ENCODE measurements around the gene EFCAB13.

Gene EFCAB13

DNA sequence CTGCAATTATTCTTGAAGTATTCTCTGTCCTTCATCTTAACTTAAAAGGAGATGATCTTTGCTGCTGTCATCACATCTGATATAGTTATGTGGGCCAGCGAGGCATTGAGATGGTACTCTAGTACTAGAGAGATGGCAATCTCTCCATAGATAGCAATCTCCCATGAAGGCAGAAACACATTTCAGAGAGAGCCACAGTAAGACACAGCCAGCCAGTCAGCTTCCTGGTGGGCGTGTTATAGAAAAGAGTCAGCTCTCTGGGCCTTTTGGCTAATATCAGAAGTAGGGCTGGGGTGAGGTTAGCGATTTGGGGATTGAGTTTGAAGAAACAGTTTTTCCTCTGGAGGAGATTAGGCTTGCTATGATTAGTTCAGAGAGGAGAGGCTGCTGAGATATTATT is 22.6 kb upstream of the EFCAB13 start:
- H3K36me3 ChIP-seq = no peaks in the 10 kb centered on the region
- no peak overlapping the region for H3K27ac ChIP-seq
- H3K4me1 ChIP-seq = peaks cover 7% of the 10 kb centered on the region
- H3K4me3 ChIP-seq = no peak overlapping the region
- no peak for TF ChIP-seq Cebpa-rat (IDR thresholded peaks at IDR 0.05)
- H4K20me1 ChIP-seq = no peaks in the 10 kb centered on the region
- no peaks in the 10 kb centered on the region for H3K27me3 ChIP-seq
- H3K9ac ChIP-seq = no peak overlapping the region
- no peak overlapping the region for H3K4me2 ChIP-seq
- peaks cover 23% of the 10 kb centered on the region for H3K9me3 ChIP-seq

DNA sequence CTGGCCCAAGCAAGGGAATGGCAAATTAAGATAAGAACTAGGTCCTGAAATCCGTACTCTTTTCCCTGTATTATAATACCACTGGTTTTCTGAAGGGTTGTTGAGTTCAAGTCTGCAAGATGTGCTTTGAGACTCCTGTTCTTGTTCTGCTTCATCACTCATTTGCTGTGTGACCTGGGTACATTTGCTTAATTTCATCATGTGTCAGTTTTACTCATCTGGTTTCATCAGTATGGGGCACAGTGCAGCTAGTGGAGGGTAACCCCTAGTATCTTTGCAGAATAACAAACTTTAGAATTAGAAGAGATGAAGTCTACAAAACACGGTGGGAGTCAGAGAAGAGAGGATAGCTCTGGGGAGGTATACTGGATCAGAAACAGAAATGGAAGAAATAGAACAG is 21.9 kb upstream of the EFCAB13 start:
- Histone ChIP-seq H3K4me3 (no peak overlapping the region), H3K9me3 (peaks cover 23% of the 10 kb centered on the region), H3K4me2 (no peak overlapping the region), H3K9ac (no peak overlapping the region), H4K20me1 (no peaks in the 10 kb centered on the region), H3K27me3 (no peaks in the 10 kb centered on the region), H3K27ac (no peak overlapping the region), H3K4me1 (peaks cover 7% of the 10 kb centered on the region), H3K36me3 (no peaks in the 10 kb centered on the region)
- no peak for TF ChIP-seq Cebpa-rat (IDR thresholded peaks at IDR 0.05)

DNA sequence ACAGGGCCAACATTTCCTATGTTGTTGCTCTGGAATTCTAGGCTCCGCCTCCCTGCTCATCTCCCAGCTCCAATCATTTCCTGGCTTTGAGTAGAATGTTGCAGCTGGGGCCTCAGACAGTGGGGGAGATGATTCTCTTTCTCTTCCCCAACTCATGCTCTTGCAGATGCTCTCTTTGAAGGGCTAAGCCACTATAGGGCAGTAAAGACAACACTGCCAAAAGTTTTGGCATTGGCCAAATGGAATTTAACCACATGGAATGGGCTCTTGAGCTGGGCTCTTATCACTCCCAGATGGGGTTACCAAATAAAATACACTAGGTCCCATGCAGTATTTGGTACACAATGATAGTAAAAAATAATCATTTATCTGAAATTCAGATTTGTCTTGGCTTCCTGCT is 19.6 kb upstream of the EFCAB13 start:
- H3K36me3 ChIP-seq = no peaks in the 10 kb centered on the region
- H3K27ac ChIP-seq = no peak overlapping the region
- no peak overlapping the region for H3K4me2 ChIP-seq
- no peak overlapping the region for H3K9ac ChIP-seq
- peaks cover 7% of the 10 kb centered on the region for H3K4me1 ChIP-seq
- TF ChIP-seq Cebpa-rat (IDR thresholded peaks at IDR 0.05) = no peak
- no peak overlapping the region for H3K4me3 ChIP-seq
- no peaks in the 10 kb centered on the region for H3K27me3 ChIP-seq
- H4K20me1 ChIP-seq = no peaks in the 10 kb centered on the region
- H3K9me3 ChIP-seq = peaks cover 23% of the 10 kb centered on the region

DNA sequence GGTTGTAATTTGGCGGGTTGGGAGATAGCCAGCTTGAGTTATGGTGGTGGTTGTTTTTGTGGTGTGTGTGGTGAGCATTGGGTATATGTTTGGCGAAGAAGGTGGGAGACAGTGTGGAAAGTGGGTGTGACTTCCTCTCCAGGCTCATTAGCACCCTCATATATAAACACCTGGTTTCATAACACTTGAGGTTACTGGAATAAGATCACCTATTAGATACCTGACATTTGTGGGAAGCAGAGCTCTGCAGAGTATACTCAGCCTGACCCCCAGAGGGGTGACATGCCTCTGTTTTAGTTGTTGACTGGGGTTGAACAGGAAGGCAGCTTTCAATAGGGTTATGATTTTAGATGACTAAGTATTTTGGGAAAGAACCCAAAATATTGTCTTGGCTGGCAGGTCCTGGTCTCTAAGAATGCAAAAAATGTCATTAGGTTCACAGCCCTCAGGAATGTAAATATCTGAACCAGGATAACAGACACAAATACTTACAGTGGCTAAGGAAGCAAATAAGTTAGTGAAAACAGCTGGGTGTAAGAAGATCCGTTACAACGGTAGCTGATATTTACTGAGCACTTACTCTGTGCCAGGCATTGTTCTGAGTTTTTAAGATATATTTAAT is 18.3 kb upstream of the EFCAB13 start:
- H3K27ac ChIP-seq = no peak overlapping the region
- H3K4me3 ChIP-seq = no peak overlapping the region
- TF ChIP-seq Cebpa-rat (IDR thresholded peaks at IDR 0.05) = no peak
- peaks cover 7% of the 10 kb centered on the region for H3K4me1 ChIP-seq
- peaks cover 23% of the 10 kb centered on the region for H3K9me3 ChIP-seq
- no peaks in the 10 kb centered on the region for H3K36me3 ChIP-seq
- H4K20me1 ChIP-seq = no peaks in the 10 kb centered on the region
- H3K9ac ChIP-seq = no peak overlapping the region
- 0 out of 2 replicates have a peak overlapping the region, but pooled peaks have one; percentile 1 for H3K4me2 ChIP-seq
- H3K27me3 ChIP-seq = no peaks in the 10 kb centered on the region

DNA sequence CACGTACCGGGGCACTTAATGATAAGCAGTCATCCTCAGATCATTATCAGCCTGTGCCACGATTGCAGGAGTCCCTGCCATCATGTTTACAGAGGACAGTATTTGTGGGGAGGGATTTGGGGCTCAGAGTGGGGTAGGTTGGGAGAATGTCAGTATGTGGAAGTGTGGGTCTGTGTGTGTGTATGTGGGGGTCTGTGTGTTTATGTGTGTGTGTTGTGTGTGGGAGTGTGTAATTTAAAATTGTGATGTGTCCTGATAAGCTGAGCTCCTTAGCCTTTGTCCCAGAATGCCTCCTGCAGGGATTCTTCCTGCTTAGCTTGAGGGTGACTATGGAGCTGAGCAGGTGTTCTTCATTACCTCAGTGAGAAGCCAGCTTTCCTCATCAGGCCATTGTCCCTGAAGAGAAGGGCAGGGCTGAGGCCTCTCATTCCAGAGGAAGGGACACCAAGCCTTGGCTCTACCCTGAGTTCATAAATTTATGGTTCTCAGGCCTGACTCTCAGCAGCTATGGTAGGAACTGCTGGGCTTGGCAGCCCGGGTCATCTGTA is 13.5 kb upstream of the EFCAB13 start:
- H3K4me2 ChIP-seq = no peak overlapping the region
- H3K27ac ChIP-seq = no peak overlapping the region
- no peaks in the 10 kb centered on the region for H3K9me3 ChIP-seq
- H3K9ac ChIP-seq = no peak overlapping the region
- no peak overlapping the region for H3K4me3 ChIP-seq
- H3K36me3 ChIP-seq = no peaks in the 10 kb centered on the region
- no peaks in the 10 kb centered on the region for H4K20me1 ChIP-seq
- no peak for TF ChIP-seq Cebpa-rat (IDR thresholded peaks at IDR 0.05)
- H3K27me3 ChIP-seq = no peaks in the 10 kb centered on the region
- H3K4me1 ChIP-seq = peaks cover 11% of the 10 kb centered on the region

DNA sequence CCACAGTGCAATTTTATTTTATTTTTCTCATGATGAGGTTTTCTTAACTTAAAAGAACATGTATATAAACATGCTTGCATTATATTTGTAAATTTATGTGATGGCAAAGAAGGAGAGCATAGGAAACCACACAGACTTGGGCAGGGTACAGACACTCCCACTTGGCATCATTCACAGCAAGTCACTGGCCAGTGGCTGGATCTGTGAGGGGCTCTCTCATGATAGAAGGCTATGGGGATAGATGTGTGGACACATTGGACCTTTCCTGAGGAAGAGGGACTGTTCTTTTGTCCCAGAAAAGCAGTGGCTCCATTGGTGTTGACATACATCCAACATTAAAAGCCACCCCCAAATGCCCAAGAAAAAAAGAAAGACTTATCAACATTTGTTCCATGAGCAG is 12.3 kb upstream of the EFCAB13 start:
- Histone ChIP-seq H3K4me1 (peaks cover 12% of the 10 kb centered on the region), H3K9me3 (no peaks in the 10 kb centered on the region), H3K4me3 (no peak overlapping the region), H3K27ac (no peak overlapping the region), H4K20me1 (no peaks in the 10 kb centered on the region), H3K9ac (no peak overlapping the region), H3K36me3 (no peaks in the 10 kb centered on the region), H3K27me3 (no peaks in the 10 kb centered on the region), H3K4me2 (no peak overlapping the region)
- TF ChIP-seq Cebpa-rat (IDR thresholded peaks at IDR 0.05) = no peak

DNA sequence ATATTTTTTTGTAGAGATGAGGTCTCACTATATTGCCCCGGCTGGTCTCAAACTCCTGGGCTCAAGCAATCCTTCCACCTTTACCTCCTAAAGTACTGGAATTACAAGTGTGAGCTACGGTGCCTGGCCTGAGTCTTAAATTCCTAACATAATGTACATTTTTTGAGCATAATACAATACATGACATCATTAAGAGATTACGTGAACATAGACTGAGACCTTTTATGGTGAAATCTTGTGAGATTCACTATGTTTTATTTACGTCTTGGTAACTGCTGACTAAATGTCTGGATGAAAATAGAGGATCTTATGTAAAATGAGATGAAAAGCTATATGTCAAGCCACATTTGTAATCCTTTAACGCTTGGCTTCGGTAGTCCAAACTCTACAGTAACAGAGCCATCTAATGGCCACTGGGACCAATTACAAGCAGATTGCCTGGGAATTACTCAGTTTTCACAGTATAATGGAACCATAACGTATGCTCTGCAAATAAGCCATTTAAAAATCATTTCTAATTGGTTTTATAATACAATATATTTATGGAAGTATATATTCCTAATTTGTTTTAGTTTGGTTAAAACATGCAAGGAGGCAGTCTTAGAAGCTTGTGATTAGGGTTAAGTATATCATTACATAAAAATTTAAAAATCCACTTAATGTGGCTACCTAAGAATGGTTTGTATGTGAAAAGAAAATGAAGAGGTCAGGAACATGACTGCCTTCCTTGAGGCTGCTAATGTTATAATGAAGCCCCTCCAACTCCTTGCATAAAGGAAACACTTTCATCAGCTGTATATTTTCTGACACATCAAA is 8.1 kb upstream of the EFCAB13 start:
- Histone ChIP-seq H3K9ac (no peak overlapping the region), H3K4me2 (0 out of 2 replicates have a peak overlapping the region, but pooled peaks have one; percentile 3), H3K27me3 (no peaks in the 10 kb centered on the region), H3K4me3 (no peak overlapping the region), H4K20me1 (no peaks in the 10 kb centered on the region), H3K36me3 (no peaks in the 10 kb centered on the region), H3K4me1 (peaks cover 27% of the 10 kb centered on the region), H3K9me3 (peaks cover 15% of the 10 kb centered on the region), H3K27ac (no peak overlapping the region)
- no peak for TF ChIP-seq Cebpa-rat (IDR thresholded peaks at IDR 0.05)

DNA sequence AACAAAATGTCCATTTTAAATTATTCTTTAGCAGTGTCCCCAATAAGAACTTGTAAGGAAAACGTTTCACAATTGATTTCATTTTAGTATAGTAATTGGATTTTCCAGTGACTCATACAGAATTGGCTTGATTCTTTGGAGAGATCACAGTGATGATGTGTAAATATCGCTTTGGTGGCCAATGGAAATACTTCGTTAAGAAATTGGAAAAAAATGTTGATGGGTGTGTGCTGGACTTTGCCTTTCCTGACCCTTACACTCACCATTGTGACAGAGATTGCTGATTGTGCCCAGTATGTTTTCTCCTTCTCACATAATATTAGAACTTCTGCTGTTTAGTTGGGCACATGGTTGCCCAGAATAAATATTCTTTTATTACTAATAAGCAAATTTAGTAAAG is 7.4 kb upstream of the EFCAB13 start:
- Histone ChIP-seq H4K20me1 (no peaks in the 10 kb centered on the region), H3K27ac (no peak overlapping the region), H3K4me1 (peaks cover 27% of the 10 kb centered on the region), H3K9me3 (peaks cover 21% of the 10 kb centered on the region), H3K36me3 (no peaks in the 10 kb centered on the region), H3K4me2 (no peak overlapping the region), H3K27me3 (no peaks in the 10 kb centered on the region), H3K4me3 (no peak overlapping the region), H3K9ac (no peak overlapping the region)
- no peak for TF ChIP-seq Cebpa-rat (IDR thresholded peaks at IDR 0.05)

DNA sequence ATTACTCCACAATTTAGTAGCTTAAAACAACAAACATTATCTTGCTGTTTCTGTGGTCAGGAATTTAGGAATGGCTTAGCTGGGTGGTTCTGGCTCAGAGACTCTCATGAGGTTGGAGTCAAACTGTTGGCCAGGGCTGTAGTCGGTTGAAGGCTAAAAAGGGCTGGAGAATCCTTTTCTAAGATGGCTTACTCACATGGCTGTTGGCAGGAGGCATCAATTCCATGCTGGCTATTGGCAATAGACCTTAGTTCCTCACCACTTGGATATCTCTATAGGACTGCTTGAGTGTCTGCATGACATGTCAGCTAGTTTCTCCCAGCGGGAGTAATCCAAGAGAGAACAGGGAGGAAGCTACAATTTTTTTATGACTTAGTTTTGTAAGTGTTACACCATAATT is 6.6 kb upstream of the EFCAB13 start:
- no peak overlapping the region for H3K27ac ChIP-seq
- H3K4me3 ChIP-seq = no peak overlapping the region
- no peak overlapping the region for H3K4me2 ChIP-seq

More for the DNA sequence above, 6.6 kb upstream of the EFCAB13 start:
- H4K20me1 ChIP-seq = no peaks in the 10 kb centered on the region
- H3K9me3 ChIP-seq = peaks cover 27% of the 10 kb centered on the region
- H3K9ac ChIP-seq = no peak overlapping the region
- no peaks in the 10 kb centered on the region for H3K27me3 ChIP-seq
- H3K4me1 ChIP-seq = peaks cover 27% of the 10 kb centered on the region
- H3K36me3 ChIP-seq = no peaks in the 10 kb centered on the region
- TF ChIP-seq Cebpa-rat (IDR thresholded peaks at IDR 0.05) = no peak

All from BLaER1 (cell line).